Spleen (tissue), 11 donors: ENCODE results near the gene GPR26. TPM values are rescaled to one million over a fixed set of nuclear protein-coding genes. Genes with fewer than 3 reads are reported as not detected.

ENCODE experiments used
- DNase-seq: peaks from one replicate; pipeline ENCODE4 v3.0.0-alpha.2; 2020
- H3K27ac ChIP-seq, 8 donors: fragments of 200-600 bp; sonication (generic) in 7 of 8; 1 replicate in 4 of 8; 2 replicates in 4 of 8; pipeline versions ENCODE4 v1.5.0 to v1.8.0; 2016 to 2021; ENCODE audit warnings: inconsistent platforms in 4 of 8, mild to moderate bottlenecking in 4 of 8, moderate library complexity in 1 of 8
- H3K27me3 ChIP-seq, 7 donors: fragments of 200-600 bp; sonication (generic) in 6 of 7; replicated peaks in 1 of 7; 1 replicate in 4 of 7; 2 replicates in 3 of 7; pipeline versions ENCODE4 v1.5.0 to v1.8.0; 2016 to 2021; ENCODE audit warnings: inconsistent platforms in 3 of 7, mild to moderate bottlenecking in 1 of 7
- H3K36me3 ChIP-seq, 6 donors: fragments of 200-600 bp; sonication (generic) in 5 of 6; 1 replicate in 4 of 6; 2 replicates in 2 of 6; pipeline versions ENCODE4 v1.5.0 to v1.8.0; 2016 to 2021; ENCODE audit warnings: inconsistent platforms in 2 of 6
- H3K4me1 ChIP-seq, 6 donors: fragments of 200-600 bp; sonication (generic) in 5 of 6; 1 replicate in 3 of 6; 2 replicates in 3 of 6; pipeline versions ENCODE4 v1.5.0 to v1.8.0; 2016 to 2021; ENCODE audit warnings: inconsistent platforms in 3 of 6
- H3K4me3 ChIP-seq, 8 donors: fragments of 200-600 bp; sonication (generic) in 7 of 8; 1 replicate in 4 of 8; 2 replicates in 4 of 8; pipeline versions ENCODE4 v1.5.0 to v1.8.0; 2016 to 2021; ENCODE audit warnings: inconsistent platforms in 4 of 8, mild to moderate bottlenecking in 4 of 8, moderate library complexity in 2 of 8
- H3K9me3 ChIP-seq, 8 donors: fragments of 200-600 bp; sonication (generic) in 7 of 8; 1 replicate in 4 of 8; 2 replicates in 4 of 8; pipeline versions ENCODE4 v1.5.0 to v1.8.0; 2016 to 2021; ENCODE audit warnings: inconsistent platforms in 4 of 8
- CTCF ChIP-seq, 11 experiments: fragments of 200-600 bp in 7 of 11; fragments of 450-650 bp in 4 of 11; sonication (generic) in 4 of 11; IDR thresholded peaks in 8 of 11; conservative IDR thresholded peaks in 3 of 11; 1 replicate in 7 of 11; 2 replicates in 4 of 11; pipeline versions ENCODE4 v1.4.0 to v1.8.0; 2016 to 2021; ENCODE audit warnings: antibody characterized with exemption in 11 of 11, inconsistent platforms in 4 of 11, mild to moderate bottlenecking in 1 of 11
- POLR2A ChIP-seq, 3 donors: fragments of 450-650 bp; IDR thresholded peaks; one replicate each; pipeline ENCODE4 v1.5.1; 2017; ENCODE audit warnings: antibody characterized with exemption in 3 of 3, mild to moderate bottlenecking in 1 of 3
- POLR2AphosphoS5 ChIP-seq, 3 donors: sonication (generic); formaldehyde crosslinking; IDR thresholded peaks; one replicate each; pipeline ENCODE4 v1.5.1; 2017; ENCODE audit warnings: antibody characterized with exemption in 3 of 3
- WGBS, 5 donors: extraction: QIAGEN DNeasy Blood & Tissue Kit in 3 of 5; methylation state at CpG; one replicate each; pipeline versions ENCODE4 v1.1.5 to v1.1.7; 2013 to 2018; 5-methylcytosine and 5-hydroxymethylcytosine counted together
- intact Hi-C: fragments of 100-400 bp; cut with DNase I; formaldehyde crosslinking; loops from one replicate; pipeline ENCODE4 v1.15.0; 2023; ENCODE audit warnings: low total_unique reads
- polyA plus RNA-seq, 3 donors: library from polyadenylated mRNA; stranded (reverse); fragments of 200-250 nt; gene quantifications; one replicate each; pipeline ENCODE4 v1.2.1, GENCODE V29; 2013
- total RNA-seq, 7 donors: library from RNA; depleted of rRNA in 3 of 7; stranded (reverse); fragments of >200 nt in 3 of 7; fragmentation: NEBNext Ultra II Directional in 4 of 7; extraction: Animal tissue kit (Norgen Biotek cat#: 25700) in 4 of 7; gene quantifications; one replicate each; pipeline versions ENCODE4 v1.1.0 to v1.2.1, GENCODE V29; 2016 to 2021
- donor health status: healthy with polysubstance abuse.
- donor health status: DM: no; HTN: no; CAD: no; lungs with moderate emphysema.
- donor health status: DM: no; HTN: no; CAD: no.
- donor health status: Bipolar disorder and iron deficiency.
- donor health status: healthy.
- donor health status: DM: no; HTN: no; CAD: no.
- donor health status: DM: yes; HTN: yes; CAD: no.

The GPR26 gene
- total and polyA plus RNA-seq, 10 donors: not detected

GRCh38 chr10:123689880-123690279 is 23.7 kb downstream of the GPR26 start:
- 76 to 94% (median 87%) methylated on average over 2 of the region's 2 CpGs for WGBS, 5 donors
- H3K4me3 ChIP-seq: no peak overlapping the region
- DNase-seq: no peak

GRCh38 chr10:123703195-123703790 is 37.1 kb downstream of the GPR26 start:
- 69 to 91% (median 76%) methylated on average over 6 of the region's 6 CpGs for WGBS, 5 donors
- Histone ChIP-seq H3K36me3 (no peaks in the 10 kb centered on the region), H3K27ac (no peak overlapping the region), H3K27me3 (no peaks in the 10 kb centered on the region), H3K4me3 (no peak overlapping the region), H3K9me3 (no peaks in the 10 kb centered on the region), H3K4me1 (no peaks in the 10 kb centered on the region)
- no peak for DNase-seq
- TF ChIP-seq CTCF (IDR thresholded peaks at IDR 0.05 in 8 of 11, conservative IDR thresholded peaks at IDR 0.05 in 3 of 11) (no peak), POLR2A (IDR thresholded peaks at IDR 0.05) (no peak), POLR2AphosphoS5 (IDR thresholded peaks at IDR 0.05) (no peak)
- intact Hi-C loops: no loop called here

More at GRCh38 chr10:123689880-123690279, 23.7 kb downstream of the GPR26 start:
- H3K9me3 ChIP-seq: no peaks in the 10 kb centered on the region
- H3K4me1 ChIP-seq: no peaks in the 10 kb centered on the region
- intact Hi-C loops: no loop called here
- no peak overlapping the region for H3K27ac ChIP-seq
- no peak for TF ChIP-seq POLR2AphosphoS5 (IDR thresholded peaks at IDR 0.05)
- TF ChIP-seq CTCF (IDR thresholded peaks at IDR 0.05 in 8 of 11, conservative IDR thresholded peaks at IDR 0.05 in 3 of 11): no peak
- TF ChIP-seq POLR2A (IDR thresholded peaks at IDR 0.05): no peak
- peaks cover 0 to 23% (median 0%) of the 10 kb centered on the region in 7 donors for H3K27me3 ChIP-seq
- H3K36me3 ChIP-seq: no peaks in the 10 kb centered on the region

- H3K4me3 ChIP-seq: no peak overlapping the region
- no peaks in the 10 kb centered on the region for H3K9me3 ChIP-seq
- H3K27ac ChIP-seq: no peak overlapping the region
- 83 to 92% (median 86%) methylated on average over 8 of the region's 8 CpGs for whole genome bisulfite sequencing, 5 donors
- H3K27me3 ChIP-seq: no peaks in the 10 kb centered on the region
- intact Hi-C loops: no loop called here
- no peaks in the 10 kb centered on the region for H3K36me3 ChIP-seq
- DNase-seq: no peak
- H3K4me1 ChIP-seq: no peaks in the 10 kb centered on the region
- TF ChIP-seq CTCF (IDR thresholded peaks at IDR 0.05 in 8 of 11, conservative IDR thresholded peaks at IDR 0.05 in 3 of 11) (no peak), POLR2A (IDR thresholded peaks at IDR 0.05) (no peak), POLR2AphosphoS5 (IDR thresholded peaks at IDR 0.05) (no peak)
Measured at GRCh38 chr10:123704076-123704475, 37.9 kb downstream of the GPR26 start.

GRCh38 chr10:123704812-123705211 is 38.7 kb downstream of the GPR26 start:
- WGBS, 5 donors: 24 to 33% (median 25%) methylated on average over 6 of the region's 6 CpGs
- Histone ChIP-seq H3K27me3 (no peaks in the 10 kb centered on the region), H3K9me3 (no peaks in the 10 kb centered on the region), H3K4me3 (no peak overlapping the region), H3K4me1 (no peaks in the 10 kb centered on the region), H3K27ac (no peak overlapping the region), H3K36me3 (no peaks in the 10 kb centered on the region)
- intact Hi-C loops: no loop called here
- DNase-seq: no peak
- no peak for TF ChIP-seq CTCF (IDR thresholded peaks at IDR 0.05 in 8 of 11, conservative IDR thresholded peaks at IDR 0.05 in 3 of 11)
- no peak for TF ChIP-seq POLR2A (IDR thresholded peaks at IDR 0.05)
- TF ChIP-seq POLR2AphosphoS5 (IDR thresholded peaks at IDR 0.05): no peak
